ENCODE measurements around the gene RYR1.

RYR1 gene

DNA sequence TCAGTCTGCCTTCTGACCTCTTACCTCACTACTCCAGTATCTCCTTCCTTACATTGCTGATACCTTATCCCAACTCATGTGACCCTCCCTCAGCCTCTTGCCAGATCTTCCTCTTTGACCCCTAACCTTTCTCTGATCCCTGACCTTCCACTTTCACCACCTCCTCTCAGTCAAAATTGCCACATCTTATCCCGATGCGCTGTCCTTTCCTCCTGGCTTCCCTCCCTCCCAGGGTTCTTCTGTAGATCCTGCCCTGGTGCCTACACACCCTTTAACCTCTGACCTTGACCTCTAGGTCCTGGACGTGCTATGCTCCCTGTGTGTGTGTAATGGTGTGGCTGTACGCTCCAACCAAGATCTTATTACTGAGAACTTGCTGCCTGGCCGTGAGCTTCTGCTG is 23.7 kb downstream of the RYR1 start:
- no peaks in the 10 kb centered on the region for H3F3A ChIP-seq (ENCODE audit: low read depth)
- no peak overlapping the region for H2AFZ ChIP-seq (ENCODE audit: low read length)
- no peak overlapping the region for H3K4me3 ChIP-seq (ENCODE audit: low read length, poor library complexity, severe bottlenecking)
- no peaks in the 10 kb centered on the region for H3K9me2 ChIP-seq (replicated peaks; ENCODE audit: low read depth, low read length)
- no peaks in the 10 kb centered on the region for H3K36me3 ChIP-seq (ENCODE audit: insufficient read depth, low read length)
- no peaks in the 10 kb centered on the region for H3K4me1 ChIP-seq (ENCODE audit: insufficient read depth, low read length, poor library complexity, severe bottlenecking)
- H3K9ac ChIP-seq (ENCODE audit: low read depth, low read length, poor library complexity, severe bottlenecking): no peak overlapping the region
- no peak overlapping the region for H3K4me2 ChIP-seq (ENCODE audit: low read depth, low read length, poor library complexity, severe bottlenecking)
- no peak for TF ChIP-seq EZH2phosphoT487 (IDR thresholded peaks at IDR 0.05; ENCODE audit: borderline replicate concordance)
- TF ChIP-seq, protein P1, sequence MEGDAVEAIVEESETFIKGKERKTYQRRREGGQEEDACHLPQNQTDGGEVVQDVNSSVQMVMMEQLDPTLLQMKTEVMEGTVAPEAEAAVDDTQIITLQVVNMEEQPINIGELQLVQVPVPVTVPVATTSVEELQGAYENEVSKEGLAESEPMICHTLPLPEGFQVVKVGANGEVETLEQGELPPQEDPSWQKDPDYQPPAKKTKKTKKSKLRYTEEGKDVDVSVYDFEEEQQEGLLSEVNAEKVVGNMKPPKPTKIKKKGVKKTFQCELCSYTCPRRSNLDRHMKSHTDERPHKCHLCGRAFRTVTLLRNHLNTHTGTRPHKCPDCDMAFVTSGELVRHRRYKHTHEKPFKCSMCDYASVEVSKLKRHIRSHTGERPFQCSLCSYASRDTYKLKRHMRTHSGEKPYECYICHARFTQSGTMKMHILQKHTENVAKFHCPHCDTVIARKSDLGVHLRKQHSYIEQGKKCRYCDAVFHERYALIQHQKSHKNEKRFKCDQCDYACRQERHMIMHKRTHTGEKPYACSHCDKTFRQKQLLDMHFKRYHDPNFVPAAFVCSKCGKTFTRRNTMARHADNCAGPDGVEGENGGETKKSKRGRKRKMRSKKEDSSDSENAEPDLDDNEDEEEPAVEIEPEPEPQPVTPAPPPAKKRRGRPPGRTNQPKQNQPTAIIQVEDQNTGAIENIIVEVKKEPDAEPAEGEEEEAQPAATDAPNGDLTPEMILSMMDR (conservative IDR thresholded peaks at IDR 0.05; ENCODE audit: low read length): no peak
- H3K79me2 ChIP-seq (ENCODE audit: insufficient read depth, low read length): no peaks in the 10 kb centered on the region
- H3K27me3 ChIP-seq (ENCODE audit: insufficient read depth, low read length, poor library complexity, severe bottlenecking): no peaks in the 10 kb centered on the region
- H3K9me3 ChIP-seq (ENCODE audit: insufficient read depth, low read depth, low read length): no peaks in the 10 kb centered on the region
- H4K20me1 ChIP-seq (ENCODE audit: insufficient read depth, low read length, poor library complexity, severe bottlenecking): no peaks in the 10 kb centered on the region

DNA sequence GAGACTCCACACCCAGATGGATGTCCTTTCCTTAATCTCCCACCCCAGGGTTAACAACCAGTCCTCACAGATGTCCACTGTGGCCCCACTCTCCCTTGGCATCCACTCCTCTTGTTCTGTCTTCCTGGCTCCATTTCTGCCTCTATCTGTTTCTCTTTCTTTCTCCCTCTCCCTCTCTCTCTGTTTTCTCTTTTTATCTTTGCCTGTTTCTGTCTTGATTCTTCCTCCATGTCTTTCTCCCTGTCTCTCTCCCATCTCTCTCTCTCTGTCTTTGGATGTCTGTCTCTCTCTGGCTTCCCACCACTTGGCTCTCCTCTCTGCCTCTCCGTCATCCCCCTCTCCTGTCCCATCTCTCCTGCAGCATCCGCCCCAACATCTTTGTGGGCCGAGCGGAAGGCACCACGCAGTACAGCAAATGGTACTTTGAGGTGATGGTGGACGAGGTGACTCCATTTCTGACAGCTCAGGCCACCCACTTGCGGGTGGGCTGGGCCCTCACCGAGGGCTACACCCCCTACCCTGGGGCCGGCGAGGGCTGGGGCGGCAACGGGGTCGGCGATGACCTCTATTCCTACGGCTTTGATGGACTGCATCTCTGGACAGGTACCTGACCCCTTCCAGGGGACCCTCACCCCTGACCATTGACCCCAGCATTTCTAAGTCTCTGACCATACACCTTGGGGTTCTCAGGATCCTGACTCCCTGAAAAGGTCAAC is 24.4 kb downstream of the RYR1 start:
- no peaks in the 10 kb centered on the region for H4K20me1 ChIP-seq (ENCODE audit: insufficient read depth, low read length, poor library complexity, severe bottlenecking)
- H3K9ac ChIP-seq (ENCODE audit: low read depth, low read length, poor library complexity, severe bottlenecking): no peak overlapping the region
- H3K4me2 ChIP-seq (ENCODE audit: low read depth, low read length, poor library complexity, severe bottlenecking): no peak overlapping the region
- no peaks in the 10 kb centered on the region for H3K36me3 ChIP-seq (ENCODE audit: insufficient read depth, low read length)
- H3K27me3 ChIP-seq (ENCODE audit: insufficient read depth, low read length, poor library complexity, severe bottlenecking): no peaks in the 10 kb centered on the region
- no peak overlapping the region for H3K4me3 ChIP-seq (ENCODE audit: low read length, poor library complexity, severe bottlenecking)
- no peak overlapping the region for H2AFZ ChIP-seq (ENCODE audit: low read length)
- H3F3A ChIP-seq (ENCODE audit: low read depth): no peaks in the 10 kb centered on the region
- no peak for TF ChIP-seq EZH2phosphoT487 (IDR thresholded peaks at IDR 0.05; ENCODE audit: borderline replicate concordance)
- TF ChIP-seq, protein P1 (conservative IDR thresholded peaks at IDR 0.05; ENCODE audit: low read length): no peak
- no peaks in the 10 kb centered on the region for H3K79me2 ChIP-seq (ENCODE audit: insufficient read depth, low read length)
- H3K9me3 ChIP-seq (ENCODE audit: insufficient read depth, low read depth, low read length): no peaks in the 10 kb centered on the region
- H3K4me1 ChIP-seq (ENCODE audit: insufficient read depth, low read length, poor library complexity, severe bottlenecking): no peaks in the 10 kb centered on the region
- H3K9me2 ChIP-seq (replicated peaks; ENCODE audit: low read depth, low read length): no peaks in the 10 kb centered on the region

DNA sequence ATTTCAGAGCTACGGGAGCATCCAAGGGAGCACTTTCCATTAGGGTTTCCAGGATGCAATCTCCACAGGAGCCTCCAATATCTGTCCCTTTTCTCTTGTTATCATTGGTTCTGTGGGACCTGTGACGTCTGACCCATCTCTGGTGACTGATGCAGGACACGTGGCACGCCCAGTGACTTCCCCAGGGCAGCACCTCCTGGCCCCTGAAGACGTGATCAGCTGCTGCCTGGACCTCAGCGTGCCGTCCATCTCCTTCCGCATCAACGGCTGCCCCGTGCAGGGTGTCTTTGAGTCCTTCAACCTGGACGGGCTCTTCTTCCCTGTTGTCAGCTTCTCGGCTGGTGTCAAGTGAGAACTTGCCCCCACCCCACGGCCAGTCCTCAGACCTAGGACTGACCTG is 25.5 kb downstream of the RYR1 start:
- no peaks in the 10 kb centered on the region for H3K79me2 ChIP-seq (ENCODE audit: insufficient read depth, low read length)
- no peak overlapping the region for H2AFZ ChIP-seq (ENCODE audit: low read length)
- TF ChIP-seq EZH2phosphoT487 (IDR thresholded peaks at IDR 0.05; ENCODE audit: borderline replicate concordance): no peak
- TF ChIP-seq, protein P1 (conservative IDR thresholded peaks at IDR 0.05; ENCODE audit: low read length): no peak
- no peaks in the 10 kb centered on the region for H3K9me3 ChIP-seq (ENCODE audit: insufficient read depth, low read depth, low read length)
- H3K36me3 ChIP-seq (ENCODE audit: insufficient read depth, low read length): no peaks in the 10 kb centered on the region
- no peak overlapping the region for H3K4me3 ChIP-seq (ENCODE audit: low read length, poor library complexity, severe bottlenecking)
- no peaks in the 10 kb centered on the region for H3F3A ChIP-seq (ENCODE audit: low read depth)
- no peak overlapping the region for H3K4me2 ChIP-seq (ENCODE audit: low read depth, low read length, poor library complexity, severe bottlenecking)
- no peak overlapping the region for H3K9ac ChIP-seq (ENCODE audit: low read depth, low read length, poor library complexity, severe bottlenecking)
- H3K4me1 ChIP-seq (ENCODE audit: insufficient read depth, low read length, poor library complexity, severe bottlenecking): no peaks in the 10 kb centered on the region
- H4K20me1 ChIP-seq (ENCODE audit: insufficient read depth, low read length, poor library complexity, severe bottlenecking): no peaks in the 10 kb centered on the region
- no peaks in the 10 kb centered on the region for H3K27me3 ChIP-seq (ENCODE audit: insufficient read depth, low read length, poor library complexity, severe bottlenecking)
- H3K9me2 ChIP-seq (replicated peaks; ENCODE audit: low read depth, low read length): no peaks in the 10 kb centered on the region

Measured in Loucy (cell line).